ENCODE measurements around the gene CABLES2.

Gene CABLES2

DNA sequence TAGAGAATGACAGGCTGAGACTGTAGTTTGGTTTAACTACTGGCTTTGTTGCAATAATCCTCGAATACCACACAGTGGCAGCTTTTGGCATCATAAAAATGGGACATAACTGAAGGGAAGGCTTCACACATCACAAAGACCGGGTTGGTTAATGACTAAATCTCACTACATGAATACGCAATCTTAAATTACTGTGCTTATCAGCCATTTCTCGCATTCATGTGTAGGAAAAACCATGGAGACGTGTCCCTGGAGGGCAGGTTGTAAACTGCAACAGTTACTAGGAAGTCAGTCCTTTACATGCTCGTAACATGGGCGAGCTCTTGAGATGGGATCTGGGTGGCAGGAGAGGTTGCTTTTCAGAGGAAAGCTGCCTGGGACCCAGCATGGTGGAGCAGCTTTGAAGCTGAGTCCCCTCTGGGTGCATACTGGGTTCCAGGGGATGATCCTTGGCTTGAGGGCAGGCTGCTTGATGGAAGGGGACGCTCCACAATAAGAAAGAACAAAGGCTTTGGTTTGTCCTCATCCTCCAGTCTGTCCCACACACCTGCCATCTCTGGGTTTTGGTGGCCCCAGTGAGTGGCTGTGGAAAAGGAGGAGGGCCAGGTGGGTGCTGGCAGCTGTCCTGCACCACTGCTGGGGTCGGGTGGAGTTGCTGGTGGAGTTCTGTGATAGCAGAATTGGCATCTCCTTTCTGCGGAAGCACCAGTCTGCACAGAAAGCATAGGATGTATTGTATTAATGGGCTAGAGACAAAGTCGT, 18.1 kb downstream of the CABLES2 start:
- no peaks in the 10 kb centered on the region for H3K9me3 ChIP-seq (ENCODE audit: control insufficient read depth, low read depth, low read length)
- H3K4me3 ChIP-seq (ENCODE audit: low read length), result no peak overlapping the region
- H3K4me1 ChIP-seq (ENCODE audit: control insufficient read depth, low read depth, low read length), result peaks cover 3% of the 10 kb centered on the region
- no peak overlapping the region for H3K9ac ChIP-seq (ENCODE audit: low read length)
- H3K27me3 ChIP-seq (ENCODE audit: control insufficient read depth, insufficient read depth, low read length), result no peaks in the 10 kb centered on the region
- H3K27ac ChIP-seq (ENCODE audit: low read length), result no peak overlapping the region
- H3K36me3 ChIP-seq (ENCODE audit: control insufficient read depth, low read depth, low read length), result peaks cover 25% of the 10 kb centered on the region

DNA sequence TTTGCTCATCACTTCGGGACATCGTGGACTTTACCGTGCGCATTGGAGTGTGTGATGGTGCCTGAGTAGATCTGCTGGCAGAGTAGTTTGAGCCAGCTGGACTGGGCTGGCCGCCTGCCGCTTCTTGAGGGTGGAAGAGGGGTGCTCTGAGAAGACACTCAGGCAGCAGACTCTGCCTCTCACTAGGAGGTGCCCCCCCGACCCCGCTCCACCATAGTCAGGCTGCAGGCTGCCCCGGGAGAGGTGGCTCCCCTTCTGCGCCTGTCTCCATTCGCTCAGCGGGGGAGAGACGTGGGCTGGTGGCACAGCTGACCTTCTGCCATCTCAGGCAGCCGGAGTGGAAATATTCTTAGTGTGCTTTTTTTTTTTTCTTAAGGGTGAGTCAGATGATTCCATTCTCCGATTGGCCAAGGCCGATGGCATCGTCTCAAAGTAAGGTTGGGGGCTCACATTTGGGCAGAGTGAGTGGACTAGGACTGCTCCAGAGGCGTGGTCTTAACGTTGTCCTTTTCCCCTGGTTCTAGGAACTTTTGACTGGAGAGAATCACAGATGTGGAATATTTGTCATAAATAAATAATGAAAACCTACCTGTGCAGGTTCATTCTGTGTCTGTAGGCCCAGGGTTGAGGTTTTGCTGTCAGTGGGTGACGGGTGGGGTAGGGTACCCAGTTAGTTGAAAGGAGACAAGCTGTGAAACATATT, 19.0 kb downstream of the CABLES2 start:
- Histone ChIP-seq H3K4me3 (ENCODE audit: low read length) (peak overlapping the region; percentile 97), H3K36me3 (ENCODE audit: control insufficient read depth, low read depth, low read length) (peaks cover 25% of the 10 kb centered on the region), H3K9me3 (ENCODE audit: control insufficient read depth, low read depth, low read length) (no peaks in the 10 kb centered on the region), H3K9ac (ENCODE audit: low read length) (peak overlapping the region; percentile 90), H3K27ac (ENCODE audit: low read length) (no peak overlapping the region), H3K4me1 (ENCODE audit: control insufficient read depth, low read depth, low read length) (peaks cover 3% of the 10 kb centered on the region), H3K27me3 (ENCODE audit: control insufficient read depth, insufficient read depth, low read length) (no peaks in the 10 kb centered on the region)

DNA sequence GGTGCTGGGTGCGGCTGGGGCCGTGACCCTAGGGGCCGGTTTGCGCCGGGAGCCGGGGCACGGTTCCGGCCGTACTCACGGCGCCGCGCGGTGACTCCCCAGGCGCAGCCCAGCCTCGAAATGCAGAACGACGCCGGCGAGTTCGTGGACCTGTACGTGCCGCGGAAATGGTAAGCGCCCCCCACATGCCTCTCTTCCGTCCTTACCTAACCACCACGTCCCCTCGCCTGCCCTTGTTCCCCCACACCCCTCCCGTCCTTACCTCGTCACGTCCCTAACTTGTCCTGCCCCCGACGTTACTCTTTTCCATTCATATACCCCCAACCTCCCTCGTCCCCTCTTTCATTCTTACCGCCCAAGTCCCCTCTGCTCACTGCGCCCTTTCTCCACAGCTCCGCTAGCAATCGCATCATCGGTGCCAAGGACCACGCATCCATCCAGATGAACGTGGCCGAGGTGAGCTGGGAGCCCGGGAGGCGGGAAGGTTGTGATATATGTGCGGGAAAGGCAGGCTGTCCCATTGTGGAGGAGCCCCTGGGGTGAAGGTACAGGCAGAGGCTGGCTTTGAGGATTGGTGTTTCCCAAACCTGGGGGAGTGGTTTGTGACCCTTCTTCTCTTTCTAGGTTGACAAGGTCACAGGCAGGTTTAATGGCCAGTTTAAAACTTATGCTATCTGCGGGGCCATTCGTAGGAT, 19.7 kb downstream of the CABLES2 start:
- Histone ChIP-seq H3K4me3 (ENCODE audit: low read length) (peak overlapping the region; percentile 97), H3K4me1 (ENCODE audit: control insufficient read depth, low read depth, low read length) (peaks cover 3% of the 10 kb centered on the region), H3K36me3 (ENCODE audit: control insufficient read depth, low read depth, low read length) (peaks cover 25% of the 10 kb centered on the region), H3K27me3 (ENCODE audit: control insufficient read depth, insufficient read depth, low read length) (no peaks in the 10 kb centered on the region), H3K9me3 (ENCODE audit: control insufficient read depth, low read depth, low read length) (no peaks in the 10 kb centered on the region), H3K27ac (ENCODE audit: low read length) (peak overlapping the region; percentile 70), H3K9ac (ENCODE audit: low read length) (peak overlapping the region; percentile 90)

DNA sequence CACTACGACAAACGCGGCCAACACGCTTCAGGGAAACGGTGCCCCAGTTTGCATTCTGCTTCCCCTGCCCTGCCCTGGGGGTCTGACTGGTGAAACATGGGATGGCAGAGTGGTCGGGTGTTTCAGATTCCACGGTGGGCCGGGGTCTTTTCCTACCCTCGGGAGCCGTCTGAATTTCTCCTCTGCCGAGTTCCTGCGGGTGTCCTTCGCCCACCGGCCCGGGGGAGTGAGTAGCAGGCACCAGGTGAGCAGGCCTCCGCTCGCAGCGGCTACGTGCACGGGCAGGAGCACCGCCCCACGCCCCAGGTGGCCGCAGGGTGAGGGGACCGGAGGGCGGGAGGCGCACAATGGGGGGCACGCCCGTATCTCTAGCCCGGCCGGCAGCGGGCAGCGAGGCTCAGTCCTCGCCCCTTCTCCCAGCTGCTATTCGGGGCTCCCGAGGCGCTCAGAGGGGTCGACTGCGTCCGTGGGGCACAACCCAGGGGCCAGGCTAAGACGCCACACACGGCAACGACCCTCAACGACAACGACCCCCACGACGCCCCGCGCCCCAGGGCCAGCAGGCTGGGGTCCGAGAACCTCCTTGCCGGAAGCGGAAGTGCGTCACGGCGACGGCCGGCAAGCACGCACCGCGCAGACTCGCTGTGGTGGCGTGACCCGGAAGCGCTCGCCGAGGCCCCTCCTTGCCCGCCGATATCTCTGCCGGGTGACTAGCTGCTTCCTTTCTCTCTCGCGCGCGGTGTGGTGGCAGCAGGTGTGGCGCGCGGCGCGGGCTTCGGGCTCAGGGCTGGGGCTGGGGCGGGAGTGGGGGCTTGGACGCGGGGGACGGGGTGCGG, 20.5 kb downstream of the CABLES2 start, which contains the start of gene RPS21:
RPS21 (plus strand) TSS at position 721 of the 836 bp plus-strand sequence. CDS start 236 bp downstream, outside the sequence.
- H3K27ac ChIP-seq (ENCODE audit: low read length), result peak within 1 kb of the TSS; percentile 70
- no peaks in the 10 kb centered on the region for H3K27me3 ChIP-seq (ENCODE audit: control insufficient read depth, insufficient read depth, low read length)
- H3K4me3 ChIP-seq (ENCODE audit: low read length), result peak within 1 kb of the TSS; percentile 97
- H3K36me3 ChIP-seq (ENCODE audit: control insufficient read depth, low read depth, low read length), result peaks cover 31% of the 10 kb centered on the region
- H3K9ac ChIP-seq (ENCODE audit: low read length), result peak within 1 kb of the TSS; percentile 90
- peaks cover 3% of the 10 kb centered on the region for H3K4me1 ChIP-seq (ENCODE audit: control insufficient read depth, low read depth, low read length)
- no peaks in the 10 kb centered on the region for H3K9me3 ChIP-seq (ENCODE audit: control insufficient read depth, low read depth, low read length)

DNA sequence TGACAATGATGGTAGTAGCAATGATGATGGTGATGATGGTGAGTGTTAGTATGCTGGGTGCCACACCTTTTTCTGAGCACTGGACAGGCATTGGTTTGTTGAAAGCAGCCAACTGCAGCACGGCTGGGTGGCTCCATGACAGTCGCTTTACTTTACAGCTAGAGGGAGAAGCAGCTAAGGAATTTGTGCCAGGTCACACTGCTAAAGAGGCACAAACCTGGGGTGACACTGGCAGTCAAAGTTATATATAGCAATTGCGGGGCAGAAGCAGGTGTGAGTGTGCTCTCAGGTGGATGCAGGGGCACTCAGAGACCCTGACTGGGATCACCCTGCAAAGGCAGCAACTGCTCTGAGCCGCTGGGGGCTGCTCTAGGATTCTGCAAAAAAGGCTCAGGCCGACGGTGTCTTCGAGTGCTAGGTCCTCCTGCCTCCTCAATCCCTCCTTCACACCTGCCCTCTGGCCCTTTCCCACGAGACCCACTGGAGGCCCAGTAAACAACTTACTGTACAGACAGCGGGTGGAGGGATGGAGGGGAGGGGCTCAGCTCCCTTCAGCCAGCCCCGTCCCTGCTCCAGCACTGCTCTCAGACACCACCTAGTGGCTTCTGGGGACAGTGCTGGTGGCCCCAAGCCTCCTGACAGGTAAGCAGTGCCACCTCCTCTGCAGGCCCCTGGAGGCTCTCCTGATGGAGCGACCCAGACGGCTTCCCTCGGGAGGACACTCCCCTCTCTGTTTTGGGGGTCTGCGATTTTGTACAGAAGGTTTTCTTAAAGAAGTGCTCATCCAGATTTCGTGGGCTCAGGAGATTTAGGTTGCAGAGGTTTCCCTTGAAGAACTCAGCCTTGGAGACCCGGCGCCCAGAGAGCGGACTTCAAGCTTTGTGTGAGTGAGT, 24.5 kb downstream of the CABLES2 start:
- Histone ChIP-seq H3K9ac (ENCODE audit: low read length) (no peak overlapping the region), H3K27ac (ENCODE audit: low read length) (no peak overlapping the region), H3K4me1 (ENCODE audit: control insufficient read depth, low read depth, low read length) (peaks cover 3% of the 10 kb centered on the region), H3K27me3 (ENCODE audit: control insufficient read depth, insufficient read depth, low read length) (no peaks in the 10 kb centered on the region), H3K9me3 (ENCODE audit: control insufficient read depth, low read depth, low read length) (no peaks in the 10 kb centered on the region), H3K36me3 (ENCODE audit: control insufficient read depth, low read depth, low read length) (peaks cover 6% of the 10 kb centered on the region), H3K4me3 (ENCODE audit: low read length) (no peak overlapping the region)

DNA sequence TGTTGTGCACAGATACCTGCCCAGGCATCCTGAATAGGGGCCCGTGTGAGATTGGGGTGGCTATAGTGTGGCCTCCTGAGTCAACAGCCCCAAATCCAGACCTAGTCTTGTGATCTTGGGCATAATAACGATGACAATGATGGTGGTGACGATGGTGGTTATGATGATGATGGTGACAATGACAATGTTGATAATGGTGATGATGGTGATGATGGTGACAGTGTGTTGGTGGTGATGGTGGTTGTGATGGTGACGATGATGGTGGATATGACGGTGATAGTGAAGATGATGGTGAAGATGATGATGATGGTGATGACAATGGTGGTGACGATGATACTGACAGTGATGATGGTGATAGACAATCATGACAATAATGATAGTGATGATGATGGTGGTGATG, 25.2 kb downstream of the CABLES2 start:
- Histone ChIP-seq H3K9ac (ENCODE audit: low read length) (no peak overlapping the region), H3K4me1 (ENCODE audit: control insufficient read depth, low read depth, low read length) (peaks cover 11% of the 10 kb centered on the region), H3K27ac (ENCODE audit: low read length) (no peak overlapping the region), H3K27me3 (ENCODE audit: control insufficient read depth, insufficient read depth, low read length) (no peaks in the 10 kb centered on the region), H3K9me3 (ENCODE audit: control insufficient read depth, low read depth, low read length) (no peaks in the 10 kb centered on the region), H3K4me3 (ENCODE audit: low read length) (no peak overlapping the region), H3K36me3 (ENCODE audit: control insufficient read depth, low read depth, low read length) (peaks cover 6% of the 10 kb centered on the region)

DNA sequence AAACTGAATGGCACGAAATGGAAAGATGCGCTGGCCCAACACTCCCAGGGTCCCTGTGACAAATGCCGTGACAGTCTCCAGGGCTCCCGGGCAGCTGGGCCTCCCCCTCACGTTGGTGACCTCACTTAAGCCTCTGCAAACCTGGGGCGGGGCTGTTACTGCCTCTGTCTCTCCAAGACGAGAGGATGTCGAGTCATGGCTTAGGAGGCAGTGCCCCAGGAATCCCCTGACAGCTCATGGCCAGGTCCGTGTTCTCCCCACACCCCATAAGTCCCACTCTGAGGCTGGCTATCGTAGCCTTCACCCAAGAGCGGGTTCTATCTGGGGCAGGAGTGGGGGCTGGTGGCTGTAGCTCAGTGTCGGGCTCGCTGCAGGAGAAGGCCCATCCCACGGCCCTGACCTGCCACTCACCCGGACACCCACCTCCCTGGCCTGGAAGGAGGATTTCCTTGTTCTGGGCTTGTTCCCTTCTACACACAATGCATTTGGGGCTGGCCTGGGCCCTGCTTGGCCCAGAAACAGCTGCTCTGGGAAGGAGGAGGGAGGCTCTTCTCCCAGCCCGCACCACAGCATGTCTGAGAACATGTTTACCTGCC, 25.8 kb downstream of the CABLES2 start:
- no peaks in the 10 kb centered on the region for H3K27me3 ChIP-seq (ENCODE audit: control insufficient read depth, insufficient read depth, low read length)
- no peak overlapping the region for H3K4me3 ChIP-seq (ENCODE audit: low read length)
- H3K27ac ChIP-seq (ENCODE audit: low read length), result no peak overlapping the region
- peaks cover 14% of the 10 kb centered on the region for H3K4me1 ChIP-seq (ENCODE audit: control insufficient read depth, low read depth, low read length)
- H3K36me3 ChIP-seq (ENCODE audit: control insufficient read depth, low read depth, low read length), result peaks cover 6% of the 10 kb centered on the region
- no peaks in the 10 kb centered on the region for H3K9me3 ChIP-seq (ENCODE audit: control insufficient read depth, low read depth, low read length)
- H3K9ac ChIP-seq (ENCODE audit: low read length), result no peak overlapping the region

DNA sequence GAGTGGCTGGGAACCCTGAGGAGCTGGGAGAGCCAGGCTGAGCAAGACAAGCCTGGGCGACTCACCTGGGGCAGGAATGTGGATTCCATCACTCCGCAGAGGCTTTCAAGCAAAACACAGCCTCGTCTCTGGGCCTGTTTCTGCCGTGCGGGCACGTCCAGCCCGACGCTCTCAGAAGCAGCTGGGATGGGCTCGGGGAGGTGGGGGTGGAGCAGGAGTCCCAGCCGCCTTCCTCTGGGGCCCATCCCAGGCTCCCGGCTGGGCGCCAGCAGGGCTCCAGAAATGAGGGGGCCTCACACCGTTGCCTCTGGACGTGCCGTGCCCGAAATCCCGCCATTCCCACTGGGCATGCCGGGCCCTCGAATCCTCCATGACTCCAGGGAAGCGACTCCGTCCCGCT, 28.9 kb downstream of the CABLES2 start:
- H3K27me3 ChIP-seq (ENCODE audit: control insufficient read depth, insufficient read depth, low read length), result no peaks in the 10 kb centered on the region
- H3K36me3 ChIP-seq (ENCODE audit: control insufficient read depth, low read depth, low read length), result peaks cover 6% of the 10 kb centered on the region
- no peak overlapping the region for H3K4me3 ChIP-seq (ENCODE audit: low read length)
- H3K9ac ChIP-seq (ENCODE audit: low read length), result no peak overlapping the region
- H3K4me1 ChIP-seq (ENCODE audit: control insufficient read depth, low read depth, low read length), result peaks cover 22% of the 10 kb centered on the region
- H3K27ac ChIP-seq (ENCODE audit: low read length), result no peak overlapping the region
- no peaks in the 10 kb centered on the region for H3K9me3 ChIP-seq (ENCODE audit: control insufficient read depth, low read depth, low read length)

DNA sequence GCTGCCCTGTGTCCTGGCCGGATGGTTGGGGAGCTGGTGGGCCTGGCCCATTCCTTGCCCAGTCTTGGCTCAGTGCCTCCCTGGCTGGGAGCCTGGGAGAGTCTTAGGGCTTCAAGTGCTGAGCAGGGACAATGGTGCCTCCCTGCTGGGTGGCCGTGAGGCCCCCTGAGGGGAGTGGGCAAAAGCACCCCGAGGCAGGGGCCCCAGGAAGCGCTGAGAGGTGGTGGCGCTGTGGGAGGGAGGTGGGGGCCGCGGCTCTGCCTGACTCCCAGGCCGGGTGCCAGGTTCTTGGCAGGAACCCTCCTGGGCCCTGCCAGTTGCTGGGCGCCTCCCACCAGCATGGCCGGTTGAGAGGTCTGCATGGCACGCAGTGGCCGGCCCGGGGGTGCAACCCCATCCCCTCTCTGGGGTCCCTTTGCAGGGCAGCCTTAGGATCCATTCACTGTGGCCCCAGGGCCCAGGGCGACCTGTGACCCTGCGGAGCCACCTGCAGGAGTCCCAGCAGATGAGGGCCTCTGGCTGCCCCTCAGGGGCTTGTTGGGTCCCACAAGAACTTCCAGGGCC, 29.4 kb downstream of the CABLES2 start:
- Histone ChIP-seq H3K27ac (ENCODE audit: low read length) (no peak overlapping the region), H3K9me3 (ENCODE audit: control insufficient read depth, low read depth, low read length) (no peaks in the 10 kb centered on the region), H3K4me1 (ENCODE audit: control insufficient read depth, low read depth, low read length) (peaks cover 22% of the 10 kb centered on the region), H3K9ac (ENCODE audit: low read length) (no peak overlapping the region), H3K4me3 (ENCODE audit: low read length) (no peak overlapping the region), H3K36me3 (ENCODE audit: control insufficient read depth, low read depth, low read length) (peaks cover 6% of the 10 kb centered on the region), H3K27me3 (ENCODE audit: control insufficient read depth, insufficient read depth, low read length) (no peaks in the 10 kb centered on the region)

DNA sequence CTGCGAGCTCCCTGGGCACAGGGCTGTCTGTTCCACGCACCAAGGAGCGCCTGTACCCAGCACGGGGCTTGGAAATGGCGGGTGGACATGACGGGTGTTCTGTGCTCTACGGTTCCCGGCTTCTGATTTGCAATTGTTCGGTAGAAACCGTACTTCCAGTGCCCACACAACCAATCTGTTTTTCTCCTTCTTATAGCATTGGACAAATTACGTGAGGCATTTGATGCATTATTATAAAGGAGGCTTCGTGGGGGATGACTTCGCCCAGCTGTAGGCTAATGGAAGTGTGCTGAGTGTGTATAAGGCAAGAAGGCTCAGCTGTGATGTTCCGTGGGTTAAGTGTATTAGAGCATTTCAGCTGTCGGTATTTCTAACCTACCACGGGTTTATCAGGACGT, 30.0 kb downstream of the CABLES2 start:
- Histone ChIP-seq H3K9me3 (ENCODE audit: control insufficient read depth, low read depth, low read length) (no peaks in the 10 kb centered on the region), H3K4me1 (ENCODE audit: control insufficient read depth, low read depth, low read length) (peaks cover 22% of the 10 kb centered on the region), H3K4me3 (ENCODE audit: low read length) (no peak overlapping the region), H3K36me3 (ENCODE audit: control insufficient read depth, low read depth, low read length) (peaks cover 5% of the 10 kb centered on the region), H3K9ac (ENCODE audit: low read length) (no peak overlapping the region), H3K27ac (ENCODE audit: low read length) (peak overlapping the region; percentile 24), H3K27me3 (ENCODE audit: control insufficient read depth, insufficient read depth, low read length) (no peaks in the 10 kb centered on the region)
